RWPE2 (cell line): ENCODE results near the gene NFIX.
A peak's percentile ranks its signal among the peaks of the same experiment; 100 is the strongest.

Experiments used
- ATAC-seq: fragments of 200-7000 bp; cut with Tn5 transposase; 3 replicates; pipeline ENCODE4 v1.9.1; 2021; ENCODE audit warnings: low read depth
- DNase-seq: peaks from one replicate; pipeline ENCODE4 v3.0.0-alpha.2; 2020; ENCODE audit warnings: low spot score
- H3K27ac ChIP-seq: fragments of 450-650 bp; 2 replicates; pipeline ENCODE4 v1.5.1; 2017; ENCODE audit warnings: mild to moderate bottlenecking; ENCODE audit not compliant: poor library complexity, severe bottlenecking
- H3K27me3 ChIP-seq: fragments of 250-450 bp; sonication (Bioruptor Pico); 2 replicates; pipeline ENCODE4 v1.5.1; 2021; ENCODE audit warnings: mild to moderate bottlenecking, moderate library complexity; ENCODE audit not compliant: insufficient read depth, poor library complexity, severe bottlenecking
- H3K36me3 ChIP-seq: fragments of 250-450 bp; sonication (Bioruptor Pico); 2 replicates; pipeline ENCODE4 v1.5.1; 2020; ENCODE audit warnings: low read depth, mild to moderate bottlenecking, moderate library complexity
- H3K4me1 ChIP-seq: fragments of 250-450 bp; sonication (Bioruptor Pico); 2 replicates; pipeline ENCODE4 v1.5.1; 2021; ENCODE audit warnings: mild to moderate bottlenecking, moderate library complexity; ENCODE audit not compliant: insufficient read depth, poor library complexity, severe bottlenecking
- H3K4me3 ChIP-seq: fragments of 250-450 bp; sonication (Bioruptor Pico); 2 replicates; pipeline ENCODE4 v1.5.1; 2021; ENCODE audit warnings: mild to moderate bottlenecking, moderate library complexity; ENCODE audit not compliant: severe bottlenecking
- H3K9me3 ChIP-seq: fragments of 250-450 bp; sonication (Bioruptor Pico); 2 replicates; pipeline ENCODE4 v1.5.1; 2021; ENCODE audit warnings: mild to moderate bottlenecking, moderate library complexity; ENCODE audit not compliant: severe bottlenecking
- CTCF ChIP-seq: fragments of 450-650 bp; IDR thresholded peaks from one replicate; pipeline ENCODE4 v1.5.1; 2017; ENCODE audit warnings: mild to moderate bottlenecking, moderate library complexity; ENCODE audit not compliant: poor library complexity, severe bottlenecking

The NFIX gene

GRCh38 chr19:13044231-13044836 lies 49.1 kb downstream of the NFIX start:
- no peak for TF ChIP-seq CTCF
- Histone ChIP-seq H3K27ac (peak overlapping the region; percentile 52), H3K27me3 (no peaks in the 10 kb centered on the region), H3K36me3 (0 out of 2 replicates have a peak, but pooled peaks cover 6% of the 10 kb centered on the region), H3K4me3 (no peak overlapping the region), H3K9me3 (no peaks in the 10 kb centered on the region), H3K4me1 (peaks cover 11% of the 10 kb centered on the region)
- peak; percentile 83 for ATAC-seq
- DNase-seq: no peak

- H3K27me3 ChIP-seq: no peaks in the 10 kb centered on the region
These were observed 50.5 kb downstream of the NFIX start for GRCh38 chr19:13045812-13046211.

GRCh38 chr19:13047374-13047773 lies 52.1 kb downstream of the NFIX start:
- DNase-seq: no peak
- 0 out of 2 replicates have a peak, but pooled peaks cover 6% of the 10 kb centered on the region for H3K36me3 ChIP-seq
- H3K27ac ChIP-seq: no peak overlapping the region
- H3K27me3 ChIP-seq: no peaks in the 10 kb centered on the region
- ATAC-seq: no peak
- peaks cover 30% of the 10 kb centered on the region for H3K4me1 ChIP-seq
- TF ChIP-seq CTCF: no peak
- no peaks in the 10 kb centered on the region for H3K9me3 ChIP-seq
- H3K4me3 ChIP-seq: no peak overlapping the region

More at GRCh38 chr19:13045812-13046211, 50.5 kb downstream of the NFIX start:
- TF ChIP-seq CTCF: no peak
- ATAC-seq: no peak
- H3K4me1 ChIP-seq: peaks cover 15% of the 10 kb centered on the region
- H3K27ac ChIP-seq: no peak overlapping the region
- no peak overlapping the region for H3K4me3 ChIP-seq
- DNase-seq: no peak
- H3K9me3 ChIP-seq: no peaks in the 10 kb centered on the region
- 0 out of 2 replicates have a peak, but pooled peaks cover 6% of the 10 kb centered on the region for H3K36me3 ChIP-seq

GRCh38 chr19:13050274-13050673 lies 55.0 kb downstream of the NFIX start:
- no peak overlapping the region for H3K4me3 ChIP-seq
- ATAC-seq: no peak
- no peaks in the 10 kb centered on the region for H3K9me3 ChIP-seq
- H3K27ac ChIP-seq: no peak overlapping the region
- DNase-seq: no peak
- 0 out of 2 replicates have a peak, but pooled peaks cover 3% of the 10 kb centered on the region for H3K36me3 ChIP-seq
- no peak for TF ChIP-seq CTCF
- H3K27me3 ChIP-seq: no peaks in the 10 kb centered on the region
- H3K4me1 ChIP-seq: peaks cover 43% of the 10 kb centered on the region

- peak; percentile 82 for DNase-seq
These were observed 56.4 kb downstream of the NFIX start for GRCh38 chr19:13051557-13052165.

More at GRCh38 chr19:13051557-13052165, 56.4 kb downstream of the NFIX start:
- TF ChIP-seq CTCF: no peak
- Histone ChIP-seq H3K36me3 (no peaks in the 10 kb centered on the region), H3K27ac (peak overlapping the region; percentile 98), H3K4me1 (peaks cover 57% of the 10 kb centered on the region), H3K27me3 (no peaks in the 10 kb centered on the region), H3K4me3 (no peak overlapping the region), H3K9me3 (no peaks in the 10 kb centered on the region)
- ATAC-seq: peak; percentile 44
